Measurements from ENCODE around the gene BRIP1.
"Not testable (repeated sequence)": the region's sequence is repeated elsewhere in the genome, so short reads cannot be mapped to it uniquely, and the experiment has no call there.

The BRIP1 gene

GRCh38 chr17:61799812-61800484, 63.4 kb downstream of the BRIP1 start:
- no peak for DNase-seq (ENCODE audit: low spot score)

DNA sequence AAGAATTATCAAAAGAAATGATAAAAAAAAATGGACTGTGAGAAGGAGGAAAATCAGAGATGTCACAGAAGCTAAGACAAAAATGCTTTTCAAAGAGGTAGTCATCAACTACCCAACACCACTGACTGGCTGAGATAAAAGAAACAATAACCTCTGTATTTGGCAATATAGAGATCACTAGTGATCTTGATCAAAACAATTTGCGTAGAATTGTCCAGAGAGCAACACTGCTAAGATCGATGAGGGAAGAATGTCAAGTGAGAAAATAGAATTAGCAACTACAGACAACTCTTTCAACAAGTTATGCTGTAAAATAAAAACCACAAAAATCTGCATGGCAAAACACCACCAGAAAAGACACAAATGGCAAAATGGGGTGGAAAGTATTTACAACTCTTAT, 66.0 kb downstream of the BRIP1 start:
- no peak for DNase-seq (ENCODE audit: low spot score)

DNA sequence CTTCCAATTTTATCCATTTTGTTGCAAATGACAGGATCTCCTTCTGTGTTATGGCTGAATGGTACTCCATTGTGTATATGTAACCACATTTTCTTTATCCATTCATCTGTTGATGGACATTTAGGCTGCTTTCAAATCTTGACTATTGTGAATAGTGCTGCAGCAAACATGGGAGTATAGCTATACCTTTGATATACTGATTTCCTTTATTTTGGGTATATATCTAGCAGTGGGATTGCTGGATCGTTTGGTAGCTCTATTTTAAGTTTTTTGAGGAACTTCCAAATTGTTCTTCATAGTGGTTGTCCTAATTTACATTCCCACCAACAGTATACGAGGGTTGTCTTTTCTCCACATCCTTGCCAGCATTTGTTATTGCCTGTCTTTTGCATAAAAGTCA, 67.8 kb downstream of the BRIP1 start:
- no peak for DNase-seq (ENCODE audit: low spot score)

DNA sequence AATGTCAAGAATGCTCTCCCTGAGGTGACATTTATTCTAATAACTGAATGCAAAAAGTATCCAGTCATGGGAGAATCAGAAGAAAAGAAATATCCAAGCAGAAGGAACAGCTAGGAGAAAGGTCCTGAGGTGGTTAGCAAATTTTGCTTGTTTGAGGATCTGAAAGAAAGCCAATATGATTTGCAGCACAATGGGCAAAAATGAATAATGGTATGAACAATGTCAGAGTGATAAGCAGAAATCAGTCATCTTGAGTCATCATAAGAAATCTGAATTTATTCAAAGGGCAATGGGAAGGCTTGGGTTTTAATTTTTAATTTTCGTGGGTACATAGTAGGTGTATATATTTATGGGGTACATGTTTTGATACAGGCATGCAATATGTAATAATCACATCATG, 68.5 kb downstream of the BRIP1 start:
- no peak for DNase-seq (ENCODE audit: low spot score)

GRCh38 chr17:61794242-61794641, 69.1 kb downstream of the BRIP1 start:
- no peak for DNase-seq (ENCODE audit: low spot score)

- DNase-seq (ENCODE audit: low spot score): no peak
These were observed 69.8 kb downstream of the BRIP1 start for GRCh38 chr17:61793565-61793964.

DNA sequence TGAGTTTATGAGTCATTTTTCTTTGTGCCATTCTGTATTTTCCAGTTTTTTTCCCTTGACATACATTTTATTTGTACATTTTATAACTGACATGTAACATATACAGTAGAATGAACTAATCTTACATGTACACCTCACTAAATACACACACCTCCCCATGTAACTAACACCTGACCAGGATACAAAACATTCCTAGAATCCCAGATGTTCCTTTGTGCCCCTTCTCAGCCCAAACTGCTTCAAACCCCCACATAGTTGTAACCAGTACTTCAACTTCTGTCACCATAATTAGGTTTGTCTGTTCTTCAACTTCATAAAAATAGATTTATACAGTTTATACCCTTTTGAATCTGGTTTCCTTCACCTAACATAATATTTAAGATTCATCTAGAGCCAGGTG, 73.5 kb downstream of the BRIP1 start:
- DNase-seq (ENCODE audit: low spot score): no peak

DNA sequence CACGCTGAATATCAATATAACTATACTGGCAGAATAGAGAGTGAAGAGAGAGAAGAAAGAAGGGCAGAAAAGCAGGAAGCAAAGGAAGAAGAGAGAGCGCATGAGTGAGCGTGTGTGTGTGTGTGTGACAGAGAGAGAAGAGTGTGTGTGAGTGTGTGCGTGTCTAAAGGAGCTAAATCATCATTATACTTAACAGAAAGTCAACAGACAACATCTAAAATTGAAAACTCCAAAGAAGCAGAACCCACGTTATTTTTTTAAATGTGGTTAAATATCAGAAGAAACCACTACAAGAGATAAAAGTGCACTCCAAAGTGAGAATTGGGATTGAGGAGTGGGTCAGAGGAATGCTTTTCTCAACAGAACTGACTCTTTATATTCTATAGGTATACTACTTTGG, 77.2 kb downstream of the BRIP1 start:
- no peak for DNase-seq (ENCODE audit: low spot score)

- DNase-seq (ENCODE audit: low spot score): no peak
These were observed 78.8 kb downstream of the BRIP1 start for GRCh38 chr17:61784510-61784909.

DNA sequence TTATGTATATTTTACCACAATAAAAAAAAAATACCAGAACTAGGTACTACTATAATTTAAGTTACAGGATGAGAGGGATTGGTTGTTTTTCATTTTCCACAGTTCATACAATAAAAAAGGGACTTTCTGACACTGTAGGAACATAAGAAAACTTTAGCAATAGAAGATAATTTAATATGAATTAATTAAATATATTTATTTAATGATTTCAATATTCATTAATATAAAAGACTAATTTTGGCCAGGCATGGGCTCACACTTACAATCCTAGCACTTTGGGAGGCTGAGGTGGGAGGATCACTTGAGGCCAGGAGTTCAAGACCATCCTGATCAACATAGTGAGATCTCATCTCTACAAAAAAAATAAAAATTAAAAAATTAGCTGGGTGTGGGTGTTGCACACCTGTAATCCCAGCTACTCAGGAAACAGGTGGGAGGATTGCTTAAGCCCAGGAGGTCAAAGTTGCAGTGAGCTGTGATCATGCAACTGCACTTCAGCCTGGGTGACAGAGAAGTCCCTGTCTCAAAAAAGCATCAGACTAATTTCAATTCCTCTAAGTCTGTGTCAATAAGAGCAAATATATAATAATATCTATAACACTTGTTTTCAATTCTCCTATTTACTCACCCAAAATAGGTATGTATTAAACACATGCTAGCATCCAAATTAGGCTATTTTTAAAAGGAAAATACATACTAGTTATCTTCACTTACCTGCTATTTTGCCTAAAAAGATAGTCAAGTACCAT, 79.6 kb downstream of the BRIP1 start:
- DNase-seq (ENCODE audit: low spot score): no peak

- no peak for DNase-seq (ENCODE audit: low spot score)
These were observed 80.2 kb downstream of the BRIP1 start for GRCh38 chr17:61783120-61783519.

GRCh38 chr17:61782683-61783082, 80.6 kb downstream of the BRIP1 start:
- no peak for DNase-seq (ENCODE audit: low spot score)

DNA sequence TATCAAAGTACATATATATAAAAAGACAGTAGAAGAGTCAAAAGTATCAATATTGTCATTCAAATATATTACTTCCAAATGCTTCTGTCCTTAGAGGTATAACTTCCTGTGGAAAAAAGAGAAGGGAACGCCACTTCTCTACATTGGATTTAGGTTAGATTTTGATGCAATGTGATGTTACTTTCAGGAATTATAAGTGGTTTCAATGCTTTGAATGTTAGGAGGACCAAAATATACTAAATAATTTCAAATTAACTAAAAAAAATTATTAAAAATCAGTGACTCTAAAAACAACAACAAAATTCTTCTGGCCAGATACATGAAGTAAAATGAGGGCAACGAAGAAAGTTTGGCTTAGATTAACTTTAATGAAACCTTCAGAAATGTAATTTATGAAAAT, 88.0 kb downstream of the BRIP1 start:
- no peak for DNase-seq (ENCODE audit: low spot score)

GRCh38 chr17:61774724-61775123, 88.6 kb downstream of the BRIP1 start:
- DNase-seq (ENCODE audit: low spot score): no peak

DNA sequence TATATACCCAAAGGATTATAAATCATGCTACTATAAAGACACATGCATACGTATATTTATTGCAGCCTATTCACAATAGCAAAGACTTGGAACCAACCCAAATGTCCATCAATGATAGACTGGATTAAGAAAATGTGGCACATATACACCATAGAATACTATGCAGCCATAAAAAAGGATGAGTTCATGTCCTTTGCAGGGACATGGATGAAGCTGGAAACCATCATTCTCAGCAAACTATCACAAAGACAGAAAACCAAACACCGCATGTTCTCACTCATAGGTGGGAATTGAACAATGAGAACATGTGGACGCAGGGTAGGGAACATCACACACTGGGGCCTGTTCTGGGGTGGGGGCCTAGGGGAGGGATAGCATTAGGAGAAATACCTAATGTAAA, 89.2 kb downstream of the BRIP1 start:
- not testable (repeated sequence) for DNase-seq (ENCODE audit: low spot score)

GRCh38 chr17:61770752-61771533, 92.4 kb downstream of the BRIP1 start:
- DNase-seq (ENCODE audit: low spot score): no peak

DNA sequence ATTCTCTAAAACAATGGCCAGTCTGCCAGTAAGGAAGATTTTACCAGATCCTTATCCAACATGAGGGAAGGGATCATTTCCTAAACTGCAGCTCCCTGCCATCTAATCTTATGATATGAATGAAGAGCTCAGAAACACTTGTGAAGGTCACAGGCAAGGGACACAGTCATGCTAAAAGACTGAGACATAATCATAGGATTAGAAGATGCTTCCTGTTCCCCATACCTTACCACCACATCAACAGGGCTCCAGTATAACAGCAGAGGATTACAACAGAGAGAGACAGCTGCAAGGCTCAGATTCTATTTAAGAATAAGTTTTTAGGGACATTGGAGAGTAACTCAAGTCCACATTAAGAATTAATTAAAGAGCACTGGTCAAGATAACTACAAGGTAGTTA, 93.3 kb downstream of the BRIP1 start:
- DNase-seq (ENCODE audit: low spot score): no peak

- DNase-seq (ENCODE audit: low spot score): no peak
These were observed 94.9 kb downstream of the BRIP1 start for GRCh38 chr17:61768405-61768804.

DNA sequence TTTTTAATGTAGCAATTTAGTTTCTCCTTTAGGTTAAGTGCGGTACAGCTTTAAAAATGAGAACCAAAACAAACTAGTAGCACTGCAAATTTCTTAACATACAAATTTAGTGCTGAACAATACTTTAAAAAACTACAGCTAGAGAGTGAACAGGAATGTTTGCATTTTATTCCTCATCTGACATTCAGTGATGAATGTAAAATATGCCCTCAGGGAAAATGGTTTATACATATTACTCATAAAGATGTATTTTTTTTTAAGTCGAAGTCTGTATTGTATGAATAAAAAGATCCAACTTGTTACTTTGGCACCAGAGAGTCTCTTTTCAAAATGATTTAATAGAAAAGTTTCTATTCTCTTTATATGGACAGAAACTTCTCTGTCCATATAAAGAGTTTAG, 96.8 kb downstream of the BRIP1 start:
- DNase-seq (ENCODE audit: low spot score): no peak

DNA sequence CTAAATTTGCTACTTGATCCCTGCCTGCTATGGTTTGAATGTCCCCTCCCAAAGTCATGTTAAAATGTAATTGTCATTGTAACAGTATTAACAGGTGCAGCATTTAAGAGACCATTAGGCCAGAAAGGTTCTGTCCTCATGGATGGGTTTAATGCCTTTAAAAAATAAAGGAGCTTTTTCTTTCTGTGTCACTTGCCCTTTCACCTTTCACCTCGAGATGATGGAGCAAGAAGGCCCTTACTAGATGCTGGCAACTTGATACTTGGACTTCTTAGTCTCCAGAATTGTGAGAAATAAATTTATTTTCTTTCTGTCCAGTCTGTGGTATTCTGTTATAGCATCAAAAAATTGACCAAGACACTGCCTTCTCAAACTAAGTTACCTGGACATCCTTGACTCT, 98.5 kb downstream of the BRIP1 start:
- DNase-seq (ENCODE audit: low spot score): no peak

DNA sequence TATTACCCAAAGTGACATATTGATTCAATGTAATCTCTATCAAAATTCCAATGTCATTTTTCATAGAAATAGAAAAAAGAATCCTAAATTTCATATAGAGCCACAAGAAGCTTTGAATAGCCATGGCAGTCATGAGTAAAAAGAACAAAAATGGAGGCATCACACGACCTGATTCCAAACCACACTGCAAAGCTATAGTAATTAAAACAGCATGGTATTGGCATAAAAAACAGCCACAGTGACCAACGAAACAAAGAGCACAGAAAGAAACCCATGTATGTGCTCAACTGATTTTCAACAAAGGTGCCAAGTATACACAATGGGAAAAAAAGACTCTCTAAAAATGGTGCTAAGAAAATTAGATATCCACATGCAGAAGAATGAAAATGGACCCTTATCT, 101.5 kb downstream of the BRIP1 start:
- no peak for DNase-seq (ENCODE audit: low spot score)

GRCh38 chr17:61759362-61759761, 104.0 kb downstream of the BRIP1 start:
- DNase-seq (ENCODE audit: low spot score): no peak

- DNase-seq (ENCODE audit: low spot score): no peak
These were observed 104.9 kb downstream of the BRIP1 start for GRCh38 chr17:61758430-61758829.

Data from CD4-positive, alpha-beta T cell treated with Interleukin-2 at 100 ng/mL for 4 hours (primary cell).